H1 (cell line): ENCODE results near the gene OR51S1. TPM values are rescaled to one million over a fixed set of nuclear protein-coding genes. Genes with fewer than 3 reads are reported as not detected.

Source experiments
- CTCF ChIA-PET: fragments of 300-600 bp; sonication (Branson Sonifier 250); formaldehyde crosslinking; loops from one replicate; lab custom pipeline; 2021; ENCODE audit not compliant: partially characterized antibody; lab: Charles Lee
- POLR2A ChIA-PET: fragments of 300-600 bp; sonication (Branson Sonifier 250); formaldehyde crosslinking; loops from one replicate; lab custom pipeline; 2021; ENCODE audit warnings: inconsistent platforms; ENCODE audit not compliant: partially characterized antibody; lab: Charles Lee
- DNase-seq, 2 experiments: peaks; one replicate each; pipeline versions ENCODE4 v3.0.0 to v3.0.0-alpha.2; 2010 to 2022; ENCODE audit warnings: low spot score in 2 of 2, low read depth in 1 of 2, mixed read lengths in 1 of 2
- FAIRE-seq: peaks from 2 replicates; lab custom pipeline; 2011; peaks lifted over from hg19 to GRCh38; lab: Jason Lieb, UNC
- H2AFZ ChIP-seq: 2 replicates; pipeline ENCODE4 v1.8.1; 2012; ENCODE audit warnings: low read length, inconsistent platforms
- H2AK5ac ChIP-seq: 2 replicates; pipeline ENCODE4 v1.6.1; 2013; ENCODE audit warnings: low read depth, low read length
- H2BK120ac ChIP-seq: replicated peaks from 2 replicates; pipeline ENCODE3; 2013; ENCODE audit warnings: low read depth, low read length, inconsistent platforms
- H2BK12ac ChIP-seq: 2 replicates; pipeline ENCODE4 v1.6.1; 2013; ENCODE audit warnings: low read depth, low read length
- H2BK15ac ChIP-seq: 2 replicates; pipeline ENCODE4 v1.6.1; 2013; ENCODE audit warnings: low read length
- H2BK20ac ChIP-seq: 2 replicates; pipeline ENCODE4 v1.6.1; 2013; ENCODE audit warnings: low read length
- H2BK5ac ChIP-seq: 2 replicates; pipeline ENCODE4 v1.6.1; 2013; ENCODE audit warnings: low read depth, low read length
- H3K14ac ChIP-seq: 2 replicates; pipeline ENCODE4 v1.6.1; 2013; ENCODE audit warnings: inconsistent platforms; ENCODE audit not compliant: insufficient read length
- H3K18ac ChIP-seq: 2 replicates; pipeline ENCODE4 v1.6.1; 2013; ENCODE audit warnings: low read length; ENCODE audit errors: extremely low read depth
- H3K23ac ChIP-seq: 2 replicates; pipeline ENCODE4 v1.6.1; 2013; ENCODE audit warnings: inconsistent platforms; ENCODE audit not compliant: insufficient read length
- H3K23me2 ChIP-seq: 2 replicates; pipeline ENCODE4 v1.6.1; 2013; ENCODE audit warnings: low read depth, low read length
- H3K27ac ChIP-seq: 2 replicates; pipeline ENCODE4 v1.6.1; 2011; ENCODE audit warnings: low read depth, low read length, inconsistent platforms
- H3K27me3 ChIP-seq, 4 experiments: replicated peaks in 1 of 4; 1 replicate in 1 of 4; 2 replicates in 3 of 4; pipeline versions ENCODE4 v1.6.1 to v1.8.1; 2011 to 2013; ENCODE audit warnings: low read length in 3 of 4, mild to moderate bottlenecking in 3 of 4, inconsistent platforms in 2 of 4, mixed read lengths in 2 of 4, moderate library complexity in 1 of 4; ENCODE audit not compliant: control insufficient read depth in 3 of 4, insufficient read depth in 3 of 4; ENCODE audit errors: extremely low read depth in 1 of 4
- H3K36me3 ChIP-seq, 4 experiments: 2 replicates each; pipeline versions ENCODE4 v1.6.1 to v1.8.1; 2011 to 2013; ENCODE audit warnings: mild to moderate bottlenecking in 4 of 4, low read length in 3 of 4, moderate library complexity in 2 of 4, control low read depth in 1 of 4, inconsistent platforms in 1 of 4; ENCODE audit not compliant: insufficient read depth in 4 of 4, control insufficient read depth in 2 of 4
- H3K4ac ChIP-seq: replicated peaks from 2 replicates; pipeline ENCODE3; 2013; ENCODE audit warnings: low read length, low read depth, mixed read lengths, inconsistent platforms; ENCODE audit not compliant: insufficient read length
- H3K4me1 ChIP-seq, 4 experiments: replicated peaks in 1 of 4; 1 replicate in 1 of 4; 2 replicates in 3 of 4; pipeline versions ENCODE4 v1.6.1 to v1.8.1; 2011 to 2013; ENCODE audit warnings: low read length in 3 of 4, inconsistent platforms in 2 of 4, mixed read lengths in 1 of 4; ENCODE audit not compliant: insufficient read depth in 4 of 4, control insufficient read depth in 3 of 4
- H3K4me2 ChIP-seq, 2 experiments: 2 replicates each; pipeline versions ENCODE4 v1.6.1 to v1.8.1; 2011 to 2013; ENCODE audit warnings: low read depth in 2 of 2, low read length in 2 of 2, control low read depth in 1 of 2, inconsistent platforms in 1 of 2, mild to moderate bottlenecking in 1 of 2; ENCODE audit not compliant: insufficient read depth in 1 of 2
- H3K4me3 ChIP-seq, 4 experiments: fragments of 200-600, 300-600 bp in 1 of 4; sonication (generic), shearing (Covaris generic), sonication (Bioruptor Twin) in 1 of 4; 2 replicates each; pipeline versions ENCODE4 v1.5.1 to v1.8.1; 2011 to 2016; ENCODE audit warnings: low read length in 4 of 4, low read depth in 3 of 4, control low read depth in 2 of 4, inconsistent platforms in 2 of 4, mild to moderate bottlenecking in 2 of 4, mixed read lengths in 1 of 4, moderate library complexity in 1 of 4; ENCODE audit not compliant: insufficient read depth in 2 of 4; ENCODE audit errors: extremely low read depth in 1 of 4
- H3K56ac ChIP-seq: replicated peaks from 2 replicates; pipeline ENCODE3; 2013; ENCODE audit warnings: low read depth, mild to moderate bottlenecking, mixed read lengths, low read length, inconsistent platforms; ENCODE audit not compliant: insufficient read length
- H3K79me1 ChIP-seq: 2 replicates; pipeline ENCODE4 v1.6.1; 2013; ENCODE audit warnings: low read depth, low read length, control low read depth
- H3K79me2 ChIP-seq, 2 experiments: 2 replicates each; pipeline versions ENCODE4 v1.6.1 to v1.8.1; 2012 to 2013; ENCODE audit warnings: low read length in 2 of 2, mild to moderate bottlenecking in 2 of 2, inconsistent platforms in 1 of 2; ENCODE audit not compliant: insufficient read depth in 2 of 2, control insufficient read depth in 1 of 2
- H3K9ac ChIP-seq, 4 experiments: replicated peaks in 1 of 4; 1 replicate in 1 of 4; 2 replicates in 3 of 4; pipeline versions ENCODE4 v1.6.1 to v1.8.1; 2011 to 2013; ENCODE audit warnings: low read depth in 3 of 4, low read length in 3 of 4, control low read depth in 2 of 4, mild to moderate bottlenecking in 2 of 4, moderate library complexity in 2 of 4, inconsistent platforms in 1 of 4; ENCODE audit errors: extremely low read depth in 1 of 4
- H3K9me3 ChIP-seq, 2 experiments: 2 replicates each; pipeline versions ENCODE4 v1.6.1 to v1.8.1; 2012 to 2013; ENCODE audit warnings: mild to moderate bottlenecking in 2 of 2, moderate library complexity in 2 of 2, control low read depth in 1 of 2, inconsistent platforms in 1 of 2, low read depth in 1 of 2, low read length in 1 of 2, mixed read lengths in 1 of 2; ENCODE audit not compliant: insufficient read depth in 2 of 2
- H4K20me1 ChIP-seq, 2 experiments: replicated peaks in 1 of 2; 2 replicates each; pipeline versions ENCODE3 to v1.8.1; 2011 to 2013; ENCODE audit warnings: inconsistent platforms in 2 of 2, low read length in 2 of 2, mild to moderate bottlenecking in 1 of 2; ENCODE audit not compliant: insufficient read depth in 2 of 2, control insufficient read depth in 1 of 2
- H4K5ac ChIP-seq: 2 replicates; pipeline ENCODE4 v1.6.1; 2013; ENCODE audit warnings: low read length, low read depth, mixed read lengths, inconsistent platforms; ENCODE audit not compliant: insufficient read length
- H4K8ac ChIP-seq: 2 replicates; pipeline ENCODE4 v1.8.0; 2013; ENCODE audit warnings: mild to moderate bottlenecking, moderate library complexity, low read length, inconsistent platforms; ENCODE audit not compliant: insufficient read depth; ENCODE audit errors: extremely low read depth
- H4K91ac ChIP-seq: replicated peaks from 2 replicates; pipeline ENCODE3; 2013; ENCODE audit warnings: low read length, mixed read lengths, inconsistent platforms; ENCODE audit not compliant: insufficient read length
- polyA plus RNA-seq, 7 experiments: library from polyadenylated mRNA; depleted of rRNA in 3 of 7; stranded (reverse) in 5 of 7; unstranded in 2 of 7; fragments of >200 nt in 5 of 7; fragments of 200-250 nt in 2 of 7; gene quantifications; 1 replicate in 5 of 7; 2 replicates in 1 of 7; 4 replicates in 1 of 7; pipeline versions ENCODE4 v1.2.1 to v1.2.3, GENCODE V29; 2011 to 2013; ENCODE audit warnings: missing spikeins in 2 of 7, mixed read lengths in 2 of 7
- total RNA-seq: library from RNA; stranded (reverse); fragmentation: NEBNext Ultra II Directional; extraction: Animal tissue kit (Norgen Biotek cat#: 25700); gene quantifications from 2 replicates; pipeline ENCODE4 v1.2.1, GENCODE V29; 2021

The OR51S1 gene
- total and polyA plus RNA-seq, 2 of the 8 experiments (the other 6 are each of a cell fraction or from before 2014, with no cell fraction given), result not detected

- no peaks in the 10 kb centered on the region for H4K20me1 ChIP-seq
- CTCF ChIA-PET, result interaction anchor here (1.0 kb wide), 1 partner anchor 12 kb away, joined by 3 read pairs; no protein-coding TSS in a partner anchor
- H3K27ac ChIP-seq, result no peak overlapping the region
These were observed 13.6 kb upstream of the OR51S1 start for GRCh38 chr11:4862447-4863236.

More at GRCh38 chr11:4862447-4863236, 13.6 kb upstream of the OR51S1 start:
- no peak overlapping the region for H2AK5ac ChIP-seq
- 0 out of 7 replicates have a peak, but pooled peaks cover 0 to 1% (median 0%) of the 10 kb centered on the region in 4 experiments for H3K27me3 ChIP-seq
- H4K91ac ChIP-seq, result no peak overlapping the region
- H3K4me1 ChIP-seq, result peaks cover 0 to 16% (median 4%) of the 10 kb centered on the region in 4 experiments; a peak in 3 of 7 replicates
- peak overlapping the region in 1 of 4 experiments; percentile 27; a peak in 1 of 8 replicates for H3K4me3 ChIP-seq
- no peak overlapping the region for H3K9ac ChIP-seq
- H2BK20ac ChIP-seq, result no peak overlapping the region
- H3K14ac ChIP-seq, result no peak overlapping the region
- no peaks in the 10 kb centered on the region for H3K9me3 ChIP-seq
- POLR2A ChIA-PET, result no interaction called here
- DNase-seq (peak in 1 of 2 experiments; percentile 15), FAIRE-seq (peak; percentile 88)
- no peaks in the 10 kb centered on the region for H3K23me2 ChIP-seq
- H3K23ac ChIP-seq, result no peak overlapping the region
- no peak overlapping the region for H3K4ac ChIP-seq
- no peak overlapping the region for H2BK15ac ChIP-seq
- no peak overlapping the region for H2BK12ac ChIP-seq
- H4K8ac ChIP-seq, result no peak overlapping the region
- no peak overlapping the region for H2BK120ac ChIP-seq
- H3K79me1 ChIP-seq, result no peaks in the 10 kb centered on the region
- H2BK5ac ChIP-seq, result no peak overlapping the region
- H3K4me2 ChIP-seq, result peak overlapping the region; percentile 34 to 41; a peak in 2 of 4 replicates
- H2AFZ ChIP-seq, result no peak overlapping the region
- no peak overlapping the region for H3K56ac ChIP-seq
- no peaks in the 10 kb centered on the region for H3K36me3 ChIP-seq
- H4K5ac ChIP-seq, result no peak overlapping the region
- no peak overlapping the region for H3K18ac ChIP-seq
- H3K79me2 ChIP-seq, result no peaks in the 10 kb centered on the region
